Measurements from ENCODE around the gene EHMT2. TPM values are rescaled to one million over a fixed set of nuclear protein-coding genes. Genes with fewer than 3 reads are reported as not detected.

EHMT2 gene
- total and polyA plus RNA-seq, 2 of the 13 experiments (the other 11 are each of a cell fraction or from before 2014, with no cell fraction given) = 55.2 to 69.2 TPM

- TF ChIP-seq RNF219 (CRISPR knock-in tag; IDR thresholded peaks at IDR 0.05) (no peak), MED1 (CRISPR knock-in tag; IDR thresholded peaks at IDR 0.05) (peak; percentile 73), ZNF17 (CRISPR knock-in tag; IDR thresholded peaks at IDR 0.05) (no peak), RARG (CRISPR knock-in tag; IDR thresholded peaks at IDR 0.05; ENCODE audit: low read depth) (peak; percentile 97), ZBED4 (CRISPR knock-in tag; IDR thresholded peaks at IDR 0.05; ENCODE audit: borderline replicate concordance) (0 out of 2 replicates have a peak, but pooled peaks have one; percentile 52), ZNF570 (CRISPR knock-in tag; IDR thresholded peaks at IDR 0.05; ENCODE audit: borderline replicate concordance) (no peak; the same call in 1 of the 2 replicates), NR2C2 (CRISPR knock-in tag; IDR thresholded peaks at IDR 0.05; ENCODE audit: borderline replicate concordance) (peak; percentile 84), SIN3A (IDR thresholded peaks at IDR 0.05; ENCODE audit: borderline replicate concordance, low read depth, low read length) (peak; percentile 79; the same call in 1 of the 2 replicates), CTCF (CRISPR knock-in tag; IDR thresholded peaks at IDR 0.05) (no peak), TAF15 (IDR thresholded peaks at IDR 0.05; ENCODE audit: low read depth, low read length, poor library complexity, severe bottlenecking) (peak; percentile 72), THAP9 (CRISPR knock-in tag; IDR thresholded peaks at IDR 0.05; ENCODE audit: borderline replicate concordance) (peak; percentile 83; the same call in 1 of the 2 replicates), RNF2 (conservative IDR thresholded peaks at IDR 0.05; ENCODE audit: low read depth) (0 out of 2 replicates have a peak, but pooled peaks have one; percentile 50), EHMT2 (IDR thresholded peaks at IDR 0.05; ENCODE audit: borderline replicate concordance, low read depth, low read length) (no peak), ZZZ3 (CRISPR knock-in tag; IDR thresholded peaks at IDR 0.05; ENCODE audit: borderline replicate concordance) (peak; percentile 96; the same call in 1 of the 2 replicates), GTF2F1 (IDR thresholded peaks at IDR 0.05; ENCODE audit: low read length) (peak; percentile 93), CAMTA2 (CRISPR knock-in tag; IDR thresholded peaks at IDR 0.05; ENCODE audit: borderline replicate concordance) (peak; percentile 82; the same call in 1 of the 2 replicates), ZNF263 (CRISPR knock-in tag; IDR thresholded peaks at IDR 0.05) (peak; percentile 32; the same call in 1 of the 2 replicates)
Measured at GRCh38 chr6:31834367-31835250, 62.9 kb downstream of the EHMT2 start (continued).

All from HepG2 (cell line).